Sigmoid colon (tissue), 4 donors: ENCODE results near the gene ZNG1A.
"Not testable (repeated sequence)": the region's sequence is repeated elsewhere in the genome, so short reads cannot be mapped to it uniquely, and the experiment has no call there.

Source experiments
- CTCF ChIP-seq, 4 experiments: fragments of 450-650 bp in 3 of 4; fragments of 200-600 bp in 1 of 4; IDR thresholded peaks; one replicate each; pipeline ENCODE4 v1.5.1; 2016 to 2019; ENCODE audit warnings: antibody characterized with exemption in 4 of 4, mild to moderate bottlenecking in 3 of 4, moderate library complexity in 2 of 4
- EP300 ChIP-seq, 4 donors: sonication (generic); formaldehyde crosslinking; IDR thresholded peaks; one replicate each; pipeline ENCODE4 v1.6.1; 2017; ENCODE audit warnings: antibody characterized with exemption in 4 of 4
- POLR2A ChIP-seq, 2 donors: fragments of 450-650 bp; IDR thresholded peaks; one replicate each; pipeline ENCODE4 v1.6.1; 2016; ENCODE audit warnings: antibody characterized with exemption in 2 of 2, mild to moderate bottlenecking in 2 of 2, moderate library complexity in 2 of 2

- not testable (repeated sequence) for TF ChIP-seq CTCF, POLR2A, EP300 (IDR thresholded peaks at IDR 0.05)
Measured at GRCh38 chr9:169757-170156, 9.1 kb downstream of the ZNG1A start.
